Bronchial epithelial cell (primary cell): ENCODE measurements around the gene POGLUT3. TPM values are rescaled to one million over a fixed set of nuclear protein-coding genes. Genes with fewer than 3 reads are reported as not detected.

Experiments
- DNase-seq: peaks from one replicate; pipeline ENCODE4 v3.0.0-alpha.2; 2010; ENCODE audit warnings: low read depth
- FAIRE-seq: peaks from 2 replicates; lab custom pipeline; 2011; peaks lifted over from hg19 to GRCh38; lab: Jason Lieb, UNC
- H3K27me3 ChIP-seq: 2 replicates; pipeline ENCODE4 v1.5.1; 2011; ENCODE audit warnings: low read length; ENCODE audit not compliant: control insufficient read depth, insufficient read depth
- H3K36me3 ChIP-seq: 2 replicates; pipeline ENCODE4 v1.5.1; 2011; ENCODE audit warnings: low read length; ENCODE audit not compliant: control insufficient read depth, insufficient read depth
- H3K4me3 ChIP-seq: 2 replicates; pipeline ENCODE4 v1.5.1; 2011; ENCODE audit warnings: mild to moderate bottlenecking, low read depth, low read length, control low read depth
- total RNA-seq: library from RNA; depleted of rRNA; stranded (reverse); fragments of >200 nt; gene quantifications from 2 replicates; pipeline ENCODE4 v1.2.1, GENCODE V29; 2014
- TF ChIP-seq, protein P1 (sequence below): IDR thresholded peaks from 2 replicates; pipeline ENCODE4 v1.5.1; 2011; ENCODE audit warnings: mild to moderate bottlenecking, moderate library complexity, low read length, control low read depth, inconsistent platforms; ENCODE audit not compliant: insufficient read depth, severe bottlenecking

The POGLUT3 gene
- total RNA-seq, 1 donor from 2014 or later: 2.9 TPM

- TF ChIP-seq, protein P1, sequence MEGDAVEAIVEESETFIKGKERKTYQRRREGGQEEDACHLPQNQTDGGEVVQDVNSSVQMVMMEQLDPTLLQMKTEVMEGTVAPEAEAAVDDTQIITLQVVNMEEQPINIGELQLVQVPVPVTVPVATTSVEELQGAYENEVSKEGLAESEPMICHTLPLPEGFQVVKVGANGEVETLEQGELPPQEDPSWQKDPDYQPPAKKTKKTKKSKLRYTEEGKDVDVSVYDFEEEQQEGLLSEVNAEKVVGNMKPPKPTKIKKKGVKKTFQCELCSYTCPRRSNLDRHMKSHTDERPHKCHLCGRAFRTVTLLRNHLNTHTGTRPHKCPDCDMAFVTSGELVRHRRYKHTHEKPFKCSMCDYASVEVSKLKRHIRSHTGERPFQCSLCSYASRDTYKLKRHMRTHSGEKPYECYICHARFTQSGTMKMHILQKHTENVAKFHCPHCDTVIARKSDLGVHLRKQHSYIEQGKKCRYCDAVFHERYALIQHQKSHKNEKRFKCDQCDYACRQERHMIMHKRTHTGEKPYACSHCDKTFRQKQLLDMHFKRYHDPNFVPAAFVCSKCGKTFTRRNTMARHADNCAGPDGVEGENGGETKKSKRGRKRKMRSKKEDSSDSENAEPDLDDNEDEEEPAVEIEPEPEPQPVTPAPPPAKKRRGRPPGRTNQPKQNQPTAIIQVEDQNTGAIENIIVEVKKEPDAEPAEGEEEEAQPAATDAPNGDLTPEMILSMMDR: no peak
- DNase-seq: peak; percentile 83
- Histone ChIP-seq H3K36me3 (peaks cover 2% of the 10 kb centered on the region), H3K4me3 (peak overlapping the region; percentile 11), H3K27me3 (no peaks in the 10 kb centered on the region)
- FAIRE-seq: peak; percentile 70
Measured at GRCh38 chr11:108538022-108538424, 39.8 kb upstream of the POGLUT3 start.

GRCh38 chr11:108536783-108537182 is 38.6 kb upstream of the POGLUT3 start:
- Histone ChIP-seq H3K36me3 (peaks cover 4% of the 10 kb centered on the region), H3K27me3 (no peaks in the 10 kb centered on the region), H3K4me3 (no peak overlapping the region)
- TF ChIP-seq, protein P1: no peak
- DNase-seq (peak; percentile 89), FAIRE-seq (peak; percentile 93)

DNA sequence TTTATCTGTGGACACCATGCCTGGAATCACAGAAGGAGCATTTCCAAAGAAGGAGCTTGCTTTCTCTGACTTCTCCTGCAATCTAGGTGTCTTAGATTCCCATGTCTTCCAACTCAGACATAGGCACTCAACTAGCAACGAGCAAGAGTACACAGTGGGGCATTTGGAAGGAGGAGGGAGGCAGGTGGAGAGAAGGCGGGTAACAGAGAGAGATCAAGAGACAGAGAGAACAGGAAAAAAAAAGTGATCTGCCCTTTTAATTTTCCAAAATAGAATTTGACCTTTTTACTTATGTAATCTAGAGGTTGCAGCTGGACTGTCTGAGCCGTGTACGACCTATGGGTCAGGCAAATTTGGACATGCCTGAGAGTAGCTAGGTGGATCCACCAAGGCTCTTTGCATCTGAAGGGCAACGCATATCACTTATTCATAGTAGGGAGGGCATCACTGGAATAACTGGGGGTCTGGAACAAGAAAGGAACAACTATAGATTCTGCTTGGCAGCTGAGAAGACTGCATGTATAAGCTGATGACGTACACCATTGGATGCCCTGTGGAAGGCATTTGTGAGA is 37.3 kb upstream of the POGLUT3 start:
- H3K27me3 ChIP-seq: no peaks in the 10 kb centered on the region
- DNase-seq (no peak), FAIRE-seq (peak; percentile 13)
- peaks cover 4% of the 10 kb centered on the region for H3K36me3 ChIP-seq
- TF ChIP-seq, protein P1: no peak
- no peak overlapping the region for H3K4me3 ChIP-seq

DNA sequence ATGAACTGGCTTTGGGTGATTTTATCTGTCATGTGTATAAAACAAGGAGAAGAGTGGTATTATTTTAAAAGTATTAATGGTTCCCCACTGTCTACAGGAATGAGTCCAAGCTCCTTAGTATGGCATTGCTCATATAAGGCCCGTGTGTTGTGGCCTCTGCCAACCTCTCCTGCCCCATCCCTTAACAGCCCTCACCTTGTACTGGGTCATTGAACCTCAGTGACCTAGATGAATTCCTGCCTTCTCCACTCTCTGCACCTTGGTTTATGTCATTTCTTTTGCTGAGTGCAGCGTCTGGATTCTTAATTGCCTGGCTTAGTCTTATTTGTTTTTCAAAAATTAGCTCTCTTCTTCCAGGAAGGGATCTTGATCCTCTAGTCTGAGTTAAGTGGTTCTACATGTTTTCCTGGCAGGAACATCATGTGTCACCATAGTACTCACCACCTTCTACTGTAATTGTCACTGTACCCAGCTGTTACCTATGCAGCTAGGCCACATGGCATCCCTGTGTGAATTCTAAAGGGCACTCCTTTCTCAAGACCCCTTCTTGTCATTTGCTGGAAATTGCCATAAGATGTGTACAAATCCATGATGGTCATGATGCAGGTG is 36.2 kb upstream of the POGLUT3 start:
- DNase-seq (no peak), FAIRE-seq (peak; percentile 91)
- Histone ChIP-seq H3K36me3 (peaks cover 4% of the 10 kb centered on the region), H3K27me3 (no peaks in the 10 kb centered on the region), H3K4me3 (no peak overlapping the region)
- TF ChIP-seq, protein P1: no peak

- TF ChIP-seq, protein P1: no peak
- Histone ChIP-seq H3K36me3 (peaks cover 4% of the 10 kb centered on the region), H3K27me3 (no peaks in the 10 kb centered on the region), H3K4me3 (no peak overlapping the region)
- FAIRE-seq: no peak
- DNase-seq: no peak
Measured at GRCh38 chr11:108530426-108530825, 32.2 kb upstream of the POGLUT3 start.
